ENCODE measurements around the gene SYNDIG1. TPM values are rescaled to one million over a fixed set of nuclear protein-coding genes. Genes with fewer than 3 reads are reported as not detected.

Gene SYNDIG1
- total and polyA plus RNA-seq, 2 of the 4 experiments (the other 2 are of a cell fraction) = not detected

GRCh38 chr20:24559114-24559732 is 89.8 kb downstream of the SYNDIG1 start:
- no CpG with 5 or more reads among the region's 2 CpGs for WGBS, 2 experiments (ENCODE audit: extremely low coverage in 2 of 2, insufficient read length in 1 of 2)
- H3K9me3 ChIP-seq (ENCODE audit: control insufficient read depth, insufficient read depth, low read length) = no peaks in the 10 kb centered on the region
- H3K56ac ChIP-seq (ENCODE audit: extremely low read depth, insufficient read depth, low read length) = no peak overlapping the region
- BruUV-seq (replicated peaks) = no TSS peak
- no peaks in the 10 kb centered on the region for H3K79me1 ChIP-seq (ENCODE audit: low read depth in 1 of 2, low read length in 2 of 2)
- DNase-seq (no peak), ATAC-seq (ENCODE audit: low read depth) (no peak)
- no peak overlapping the region for H4K8ac ChIP-seq (ENCODE audit: low read depth in 2 of 2, low read length in 2 of 2)
- no peak overlapping the region for H2BK120ac ChIP-seq (ENCODE audit: low read depth, low read length)
- no peak overlapping the region for H3K14ac ChIP-seq (replicated peaks; ENCODE audit: low read depth, low read length)
- no peak overlapping the region for H2BK5ac ChIP-seq (ENCODE audit: low read depth, low read length, poor library complexity, severe bottlenecking)
- H2AK5ac ChIP-seq (ENCODE audit: low read depth, low read length) = no peak overlapping the region
- no peak overlapping the region for H3K27ac ChIP-seq (ENCODE audit: insufficient read depth, low read length)
- H2AK9ac ChIP-seq (replicated peaks; ENCODE audit: low read depth, low read length, poor library complexity) = no peak overlapping the region
- H3K36me3 ChIP-seq (ENCODE audit: control insufficient read depth, insufficient read depth, low read length) = no peaks in the 10 kb centered on the region
- no peaks in the 10 kb centered on the region; the same call in 1 of the 2 replicates for H3K27me3 ChIP-seq (ENCODE audit: control insufficient read depth, insufficient read depth, low read length)
- H3K23ac ChIP-seq (ENCODE audit: low read depth, low read length) = no peak overlapping the region
- ChIA-PET CTCF (no interaction called here), POLR2A (ENCODE audit: unreplicated experiment) (no interaction called here)
- intact Hi-C loops (cut with micrococcal nuclease) = no loop called here
- no peaks in the 10 kb centered on the region for H3K4me1 ChIP-seq (ENCODE audit: control insufficient read depth, insufficient read depth, low read length)
- H4K20me1 ChIP-seq (ENCODE audit: insufficient read depth, low read length) = no peaks in the 10 kb centered on the region
- no peak overlapping the region for H4K5ac ChIP-seq (ENCODE audit: low read depth, low read length)
- no peak overlapping the region for H4K91ac ChIP-seq (ENCODE audit: insufficient read depth, low read depth, low read length)
- in situ Hi-C loops (cut with MboI; ENCODE audit: low sequenced_read_pairs) = no loop called here
- no peak overlapping the region for H3K9ac ChIP-seq (ENCODE audit: low read depth, low read length)
- H2AFZ ChIP-seq (replicated peaks; ENCODE audit: low read length, poor library complexity) = no peak overlapping the region
- dilution Hi-C loops (cut with HindIII; ENCODE audit: low sequenced_read_pairs, unreplicated experiment) = no loop called here
- H3K4ac ChIP-seq (ENCODE audit: low read depth, low read length) = no peak overlapping the region
- TF ChIP-seq CEBPB (IDR thresholded peaks at IDR 0.05; ENCODE audit: low read depth, low read length) (no peak), RFX5 (IDR thresholded peaks at IDR 0.05; ENCODE audit: low read depth, low read length) (no peak), BHLHE40 (IDR thresholded peaks at IDR 0.05; ENCODE audit: low read depth, low read length) (no peak), MAZ (IDR thresholded peaks at IDR 0.05; ENCODE audit: borderline replicate concordance, low read depth, low read length) (no peak), POLR2A (IDR thresholded peaks at IDR 0.05; ENCODE audit: low read depth, low read length) (no peak), MXI1 (IDR thresholded peaks at IDR 0.05; ENCODE audit: borderline replicate concordance, low read depth, low read length) (no peak), CHD1 (IDR thresholded peaks at IDR 0.05; ENCODE audit: low read depth, low read length) (no peak), MAFK (IDR thresholded peaks at IDR 0.05; ENCODE audit: low read depth, low read length) (no peak), RAD21 (IDR thresholded peaks at IDR 0.05; ENCODE audit: low read length) (no peak), USF2 (IDR thresholded peaks at IDR 0.05; ENCODE audit: low read depth, low read length) (no peak), SMC3 (IDR thresholded peaks at IDR 0.05; ENCODE audit: low read depth, low read length) (no peak), NFE2L2 (IDR thresholded peaks at IDR 0.05; ENCODE audit: low read depth, low read length) (no peak), FOS (IDR thresholded peaks at IDR 0.05; ENCODE audit: low read depth, low read length) (no peak), RCOR1 (IDR thresholded peaks at IDR 0.05; ENCODE audit: insufficient replicate concordance, low read length) (no peak)
- TF ChIP-seq, protein P1, sequence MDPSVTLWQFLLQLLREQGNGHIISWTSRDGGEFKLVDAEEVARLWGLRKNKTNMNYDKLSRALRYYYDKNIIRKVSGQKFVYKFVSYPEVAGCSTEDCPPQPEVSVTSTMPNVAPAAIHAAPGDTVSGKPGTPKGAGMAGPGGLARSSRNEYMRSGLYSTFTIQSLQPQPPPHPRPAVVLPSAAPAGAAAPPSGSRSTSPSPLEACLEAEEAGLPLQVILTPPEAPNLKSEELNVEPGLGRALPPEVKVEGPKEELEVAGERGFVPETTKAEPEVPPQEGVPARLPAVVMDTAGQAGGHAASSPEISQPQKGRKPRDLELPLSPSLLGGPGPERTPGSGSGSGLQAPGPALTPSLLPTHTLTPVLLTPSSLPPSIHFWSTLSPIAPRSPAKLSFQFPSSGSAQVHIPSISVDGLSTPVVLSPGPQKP (IDR thresholded peaks at IDR 0.05; ENCODE audit: borderline replicate concordance, low read depth, low read length) = no peak
- TF ChIP-seq, protein P2, sequence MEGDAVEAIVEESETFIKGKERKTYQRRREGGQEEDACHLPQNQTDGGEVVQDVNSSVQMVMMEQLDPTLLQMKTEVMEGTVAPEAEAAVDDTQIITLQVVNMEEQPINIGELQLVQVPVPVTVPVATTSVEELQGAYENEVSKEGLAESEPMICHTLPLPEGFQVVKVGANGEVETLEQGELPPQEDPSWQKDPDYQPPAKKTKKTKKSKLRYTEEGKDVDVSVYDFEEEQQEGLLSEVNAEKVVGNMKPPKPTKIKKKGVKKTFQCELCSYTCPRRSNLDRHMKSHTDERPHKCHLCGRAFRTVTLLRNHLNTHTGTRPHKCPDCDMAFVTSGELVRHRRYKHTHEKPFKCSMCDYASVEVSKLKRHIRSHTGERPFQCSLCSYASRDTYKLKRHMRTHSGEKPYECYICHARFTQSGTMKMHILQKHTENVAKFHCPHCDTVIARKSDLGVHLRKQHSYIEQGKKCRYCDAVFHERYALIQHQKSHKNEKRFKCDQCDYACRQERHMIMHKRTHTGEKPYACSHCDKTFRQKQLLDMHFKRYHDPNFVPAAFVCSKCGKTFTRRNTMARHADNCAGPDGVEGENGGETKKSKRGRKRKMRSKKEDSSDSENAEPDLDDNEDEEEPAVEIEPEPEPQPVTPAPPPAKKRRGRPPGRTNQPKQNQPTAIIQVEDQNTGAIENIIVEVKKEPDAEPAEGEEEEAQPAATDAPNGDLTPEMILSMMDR (conservative IDR thresholded peaks at IDR 0.05; ENCODE audit: low read depth, low read length) = no peak
- no peak overlapping the region for H3K4me2 ChIP-seq (ENCODE audit: low read depth, low read length)
- H3K4me3 ChIP-seq (ENCODE audit: insufficient read depth, low read depth, low read length) = no peak overlapping the region
- H2BK15ac ChIP-seq (ENCODE audit: low read depth, low read length) = no peak overlapping the region
- H3K18ac ChIP-seq (ENCODE audit: low read depth, low read length) = no peak overlapping the region
- H3K9me1 ChIP-seq (ENCODE audit: insufficient read depth, low read length) = no peaks in the 10 kb centered on the region
- no peak overlapping the region for H2BK20ac ChIP-seq (ENCODE audit: low read depth, low read length)

Data from IMR-90 (cell line).